Measurements from ENCODE around the gene NLRP4. TPM values are rescaled to one million over a fixed set of nuclear protein-coding genes. Genes with fewer than 3 reads are reported as not detected.

Gene NLRP4
- total RNA-seq, 4 donors from 2014 or later, result not detected

- TF ChIP-seq CTCF (IDR thresholded peaks at IDR 0.05) (no peak), POLR2A (IDR thresholded peaks at IDR 0.05) (no peak)
Measured at GRCh38 chr19:55882626-55883025, 46.3 kb downstream of the NLRP4 start.

GRCh38 chr19:55898911-55899310 is 62.6 kb downstream of the NLRP4 start:
- no peaks in the 10 kb centered on the region for H3K27me3 ChIP-seq
- no peak for DNase-seq

More at GRCh38 chr19:55882626-55883025, 46.3 kb downstream of the NLRP4 start:
- no peak overlapping the region for H3K27ac ChIP-seq
- no peaks in the 10 kb centered on the region for H3K27me3 ChIP-seq
- H3K4me3 ChIP-seq, result no peak overlapping the region
- H3K36me3 ChIP-seq, result no peaks in the 10 kb centered on the region
- H3K9me3 ChIP-seq, result no peaks in the 10 kb centered on the region
- no peaks in the 10 kb centered on the region for H3K4me1 ChIP-seq
- no peak for DNase-seq

GRCh38 chr19:55901369-55902079 is 65.2 kb downstream of the NLRP4 start:
- no peak for DNase-seq
- Histone ChIP-seq H3K27ac (no peak overlapping the region), H3K36me3 (no peaks in the 10 kb centered on the region), H3K27me3 (no peaks in the 10 kb centered on the region), H3K4me3 (no peak overlapping the region), H3K4me1 (no peaks in the 10 kb centered on the region), H3K9me3 (no peaks in the 10 kb centered on the region)
- TF ChIP-seq POLR2A (IDR thresholded peaks at IDR 0.05) (no peak), CTCF (IDR thresholded peaks at IDR 0.05) (no peak)

More at GRCh38 chr19:55898911-55899310, 62.6 kb downstream of the NLRP4 start:
- Histone ChIP-seq H3K36me3 (no peaks in the 10 kb centered on the region), H3K4me1 (no peaks in the 10 kb centered on the region), H3K4me3 (no peak overlapping the region), H3K27ac (no peak overlapping the region), H3K9me3 (no peaks in the 10 kb centered on the region)
- no peak for TF ChIP-seq CTCF (IDR thresholded peaks at IDR 0.05)
- no peak for TF ChIP-seq POLR2A (IDR thresholded peaks at IDR 0.05)

- Histone ChIP-seq H3K4me3 (no peak overlapping the region), H3K4me1 (no peaks in the 10 kb centered on the region), H3K36me3 (no peaks in the 10 kb centered on the region), H3K27ac (no peak overlapping the region), H3K27me3 (no peaks in the 10 kb centered on the region), H3K9me3 (no peaks in the 10 kb centered on the region)
- TF ChIP-seq POLR2A (IDR thresholded peaks at IDR 0.05) (no peak), CTCF (IDR thresholded peaks at IDR 0.05) (no peak)
- no peak for DNase-seq
Measured at GRCh38 chr19:55902080-55902751, 65.9 kb downstream of the NLRP4 start.

GRCh38 chr19:55907286-55907685 is 70.9 kb downstream of the NLRP4 start:
- DNase-seq, result no peak
- Histone ChIP-seq H3K27ac (no peak overlapping the region), H3K27me3 (no peaks in the 10 kb centered on the region), H3K4me1 (no peaks in the 10 kb centered on the region), H3K4me3 (no peak overlapping the region), H3K9me3 (no peaks in the 10 kb centered on the region), H3K36me3 (no peaks in the 10 kb centered on the region)
- TF ChIP-seq POLR2A (IDR thresholded peaks at IDR 0.05) (no peak), CTCF (IDR thresholded peaks at IDR 0.05) (no peak)
